ENCODE measurements around the gene COMMD10. TPM values are rescaled to one million over a fixed set of nuclear protein-coding genes. Genes with fewer than 3 reads are reported as not detected.

COMMD10 gene
- total and polyA plus RNA-seq, 12 donors, result 16.8 to 42.8 (median 35.4) TPM

GRCh38 chr5:116115163-116115562 is 30.3 kb downstream of the COMMD10 start:
- Histone ChIP-seq H3K27ac (no peak overlapping the region), H3K9me3 (peaks cover 0 to 45% (median 20%) of the 10 kb centered on the region in 11 donors), H3K4me3 (no peak overlapping the region), H3K36me3 (peaks cover 0 to 28% (median 9%) of the 10 kb centered on the region in 9 donors), H3K4me1 (no peaks in the 10 kb centered on the region), H3K27me3 (no peaks in the 10 kb centered on the region)
- 44 to 61% methylated on average over 1 of the region's 1 CpG for WGBS, 2 donors
- intact Hi-C loops (cut with DNase I), result no loop called here
- DNase-seq (no peak), ATAC-seq (peak in 1 of 8 donors; percentile 27)
- TF ChIP-seq CTCF (IDR thresholded peaks at IDR 0.05), result no peak

GRCh38 chr5:116130471-116130870 is 45.6 kb downstream of the COMMD10 start:
- WGBS, 2 donors, result 40 to 60% methylated on average over 2 of the region's 2 CpGs
- Histone ChIP-seq H3K9me3 (peaks cover 0 to 16% (median 0%) of the 10 kb centered on the region in 11 donors), H3K4me1 (peaks cover 0 to 13% (median 8%) of the 10 kb centered on the region in 9 donors), H3K27ac (no peak overlapping the region), H3K27me3 (no peaks in the 10 kb centered on the region), H3K36me3 (peaks cover 0 to 16% (median 0%) of the 10 kb centered on the region in 9 donors), H3K4me3 (no peak overlapping the region)
- DNase-seq, result no peak
- no peak for TF ChIP-seq CTCF (IDR thresholded peaks at IDR 0.05)
- ATAC-seq, result no peak
- intact Hi-C loops (cut with DNase I), result loop anchor here in 6 of 10 donors (10.0 kb wide), 5 partner anchors 254 to 814 kb away; partner anchors contain the start of gene SEMA6A (in 2 of the 6)

GRCh38 chr5:116130976-116131375 is 46.2 kb downstream of the COMMD10 start:
- ATAC-seq (no peak), DNase-seq (no peak)
- 96 to 97% methylated on average over 2 of the region's 2 CpGs for WGBS, 2 donors
- peaks cover 0 to 13% (median 8%) of the 10 kb centered on the region in 9 donors for H3K4me1 ChIP-seq
- no peaks in the 10 kb centered on the region for H3K27me3 ChIP-seq
- no peak overlapping the region for H3K4me3 ChIP-seq
- no peak overlapping the region for H3K27ac ChIP-seq
- TF ChIP-seq CTCF (IDR thresholded peaks at IDR 0.05), result no peak
- peaks cover 0 to 13% (median 0%) of the 10 kb centered on the region in 11 donors for H3K9me3 ChIP-seq
- intact Hi-C loops (cut with DNase I), result loop anchor here in 6 of 10 donors (10.0 kb wide), 5 partner anchors 254 to 814 kb away; partner anchors contain the start of gene SEMA6A (in 2 of the 6)
- peaks cover 0 to 21% (median 0%) of the 10 kb centered on the region in 9 donors for H3K36me3 ChIP-seq

GRCh38 chr5:116133281-116133680 is 48.5 kb downstream of the COMMD10 start:
- DNase-seq (no peak), ATAC-seq (no peak)
- intact Hi-C loops (cut with DNase I), result loop anchor here in 6 of 10 donors (10.0 kb wide), 5 partner anchors 252 to 812 kb away; partner anchors contain the start of gene SEMA6A (in 2 of the 6)

More at GRCh38 chr5:116133281-116133680, 48.5 kb downstream of the COMMD10 start:
- peaks cover 0 to 28% (median 0%) of the 10 kb centered on the region in 9 donors for H3K36me3 ChIP-seq
- TF ChIP-seq CTCF (IDR thresholded peaks at IDR 0.05), result no peak
- no peak overlapping the region for H3K27ac ChIP-seq
- no peaks in the 10 kb centered on the region for H3K9me3 ChIP-seq
- 80 to 83% methylated on average over 3 of the region's 3 CpGs for WGBS, 2 donors
- peaks cover 0 to 19% (median 9%) of the 10 kb centered on the region in 9 donors for H3K4me1 ChIP-seq
- no peaks in the 10 kb centered on the region for H3K27me3 ChIP-seq
- no peak overlapping the region for H3K4me3 ChIP-seq
